Gastroesophageal sphincter (tissue), 4 donors: ENCODE measurements around the gene UVSSA. TPM values are rescaled to one million over a fixed set of nuclear protein-coding genes. Genes with fewer than 3 reads are reported as not detected.
A peak's percentile ranks its signal among the peaks of the same experiment; 100 is the strongest.

Source experiments
- ATAC-seq: fragments of 150-250 bp; one replicate; pipeline ENCODE4 v1.9.1; 2016; ENCODE audit warnings: mild to moderate bottlenecking, moderate library complexity
- H3K27ac ChIP-seq, 4 donors: fragments of 200-600 bp; sonication (generic) in 3 of 4; 1 replicate in 3 of 4; 2 replicates in 1 of 4; pipeline ENCODE4 v1.5.1; 2016 to 2019
- H3K27me3 ChIP-seq: fragments of 200-600 bp; sonication (generic); one replicate; pipeline ENCODE4 v1.5.1; 2019
- H3K36me3 ChIP-seq, 2 donors: fragments of 200-600 bp; sonication (generic); one replicate each; pipeline ENCODE4 v1.5.1; 2019; ENCODE audit warnings: control low read depth in 1 of 2
- H3K4me1 ChIP-seq, 3 donors: fragments of 200-600 bp; sonication (generic); 1 replicate in 2 of 3; 2 replicates in 1 of 3; pipeline ENCODE4 v1.5.1; 2016 to 2019; ENCODE audit warnings: control low read depth in 2 of 3
- H3K4me3 ChIP-seq, 2 donors: fragments of 200-600 bp; sonication (generic); one replicate each; pipeline ENCODE4 v1.5.1; 2019; ENCODE audit warnings: mild to moderate bottlenecking in 1 of 2, moderate library complexity in 1 of 2
- H3K9me3 ChIP-seq, 3 donors: fragments of 200-600 bp; sonication (generic); one replicate each; pipeline ENCODE4 v1.5.1; 2017 to 2019; ENCODE audit warnings: control low read depth in 2 of 3
- CTCF ChIP-seq, 4 experiments: fragments of 200-600 bp in 2 of 4; fragments of 450-650 bp in 2 of 4; sonication (generic) in 1 of 4; IDR thresholded peaks; one replicate each; pipeline ENCODE4 v1.5.1; 2017 to 2019; ENCODE audit warnings: antibody characterized with exemption in 4 of 4, mild to moderate bottlenecking in 2 of 4, moderate library complexity in 2 of 4
- EP300 ChIP-seq: sonication (generic); formaldehyde crosslinking; IDR thresholded peaks from one replicate; pipeline ENCODE4 v1.6.1; 2017; ENCODE audit warnings: antibody characterized with exemption, mild to moderate bottlenecking
- POLR2A ChIP-seq, 2 donors: fragments of 450-650 bp; IDR thresholded peaks; one replicate each; pipeline ENCODE4 v1.6.1; 2017; ENCODE audit warnings: antibody characterized with exemption in 2 of 2, mild to moderate bottlenecking in 2 of 2, moderate library complexity in 1 of 2
- POLR2AphosphoS5 ChIP-seq: sonication (generic); formaldehyde crosslinking; IDR thresholded peaks from one replicate; pipeline ENCODE4 v1.6.1; 2017; ENCODE audit warnings: antibody characterized with exemption
- WGBS, 2 donors: methylation state at CpG; one replicate each; pipeline ENCODE4 v1.1.5; 2018; ENCODE audit warnings: low coverage in 1 of 2; 5-methylcytosine and 5-hydroxymethylcytosine counted together
- total RNA-seq, 4 donors: library from RNA; depleted of rRNA; stranded (reverse); fragments of >200 nt; gene quantifications; one replicate each; pipeline ENCODE4 v1.1.0, GENCODE V29; 2016

UVSSA gene
- total RNA-seq, 4 donors from 2014 or later: 3.1 to 24.1 (median 9.9) TPM

- peak; percentile 22 for ATAC-seq
- H3K9me3 ChIP-seq: no peaks in the 10 kb centered on the region
- no peak for TF ChIP-seq EP300
- peak in 3 of 4 experiments; percentile 87 to 96 (median 90) for TF ChIP-seq CTCF (IDR thresholded peaks at IDR 0.05)
- TF ChIP-seq POLR2AphosphoS5: no peak
- TF ChIP-seq POLR2A (IDR thresholded peaks at IDR 0.05): no peak
- 1 to 10% methylated on average over 3 to 11 of the region's 24 CpGs for WGBS, 2 donors
- H3K27me3 ChIP-seq: no peaks in the 10 kb centered on the region
- no peak overlapping the region for H3K4me3 ChIP-seq
- peaks cover 0 to 48% (median 22%) of the 10 kb centered on the region in 3 donors for H3K4me1 ChIP-seq
- H3K27ac ChIP-seq: peak overlapping the region in 2 of 4 donors; percentile 19 to 60
- H3K36me3 ChIP-seq: peaks cover 0 to 61% of the 10 kb centered on the region in 2 donors
Observed at GRCh38 chr4:1351854-1352566, 5.0 kb downstream of the UVSSA start.

DNA sequence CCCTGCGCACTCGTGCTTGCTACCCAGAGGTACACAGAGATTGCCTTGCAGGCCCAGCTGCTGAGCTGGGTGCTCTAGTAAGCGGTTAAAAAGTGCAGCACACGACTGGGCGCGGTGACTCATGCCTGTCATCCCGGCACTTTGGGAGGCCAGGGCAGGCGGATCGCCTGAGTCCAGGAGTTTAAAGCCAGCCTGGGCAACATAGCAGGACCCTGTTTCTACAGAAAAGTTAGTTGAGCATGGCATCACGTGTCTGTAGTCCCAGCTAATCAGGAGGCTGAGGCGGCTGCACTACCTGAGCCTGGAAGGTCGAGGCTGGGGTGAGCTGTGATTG lies 5.5 kb downstream of the UVSSA start:
- no peak for ATAC-seq
- WGBS, 2 donors: no CpG with 5 or more reads among the region's 12 CpGs

GRCh38 chr4:1353186-1354055 lies 6.4 kb downstream of the UVSSA start:
- H3K27ac ChIP-seq: no peak overlapping the region
- H3K4me3 ChIP-seq: no peak overlapping the region
- 80% methylated on average over 1 of the region's 30 CpGs; no CpG with 5 or more reads in 1 of the 2 donors for WGBS, 2 donors
- no peak for ATAC-seq
- peaks cover 0 to 39% (median 13%) of the 10 kb centered on the region in 3 donors for H3K4me1 ChIP-seq
- TF ChIP-seq CTCF (IDR thresholded peaks at IDR 0.05) (no peak), POLR2AphosphoS5 (no peak), POLR2A (IDR thresholded peaks at IDR 0.05) (no peak), EP300 (no peak)
- H3K36me3 ChIP-seq: peaks cover 0 to 75% of the 10 kb centered on the region in 2 donors
- no peaks in the 10 kb centered on the region for H3K27me3 ChIP-seq
- H3K9me3 ChIP-seq: no peaks in the 10 kb centered on the region

More for the DNA sequence above, 5.5 kb downstream of the UVSSA start:
- H3K4me3 ChIP-seq: no peak overlapping the region
- TF ChIP-seq EP300: no peak
- TF ChIP-seq POLR2AphosphoS5: no peak
- TF ChIP-seq POLR2A (IDR thresholded peaks at IDR 0.05): no peak
- no peak for TF ChIP-seq CTCF (IDR thresholded peaks at IDR 0.05)
- peaks cover 0 to 66% of the 10 kb centered on the region in 2 donors for H3K36me3 ChIP-seq
- no peaks in the 10 kb centered on the region for H3K27me3 ChIP-seq
- H3K27ac ChIP-seq: no peak overlapping the region
- peaks cover 0 to 48% (median 22%) of the 10 kb centered on the region in 3 donors for H3K4me1 ChIP-seq
- no peaks in the 10 kb centered on the region for H3K9me3 ChIP-seq

- Histone ChIP-seq H3K36me3 (peaks cover 0 to 85% of the 10 kb centered on the region in 2 donors), H3K9me3 (no peaks in the 10 kb centered on the region), H3K4me1 (peaks cover 0 to 30% (median 5%) of the 10 kb centered on the region in 3 donors), H3K4me3 (no peak overlapping the region), H3K27ac (no peak overlapping the region), H3K27me3 (no peaks in the 10 kb centered on the region)
- TF ChIP-seq EP300 (no peak), POLR2A (IDR thresholded peaks at IDR 0.05) (no peak), CTCF (IDR thresholded peaks at IDR 0.05) (no peak), POLR2AphosphoS5 (no peak)
- no peak for ATAC-seq
- 72% methylated on average over 2 of the region's 36 CpGs; no CpG with 5 or more reads in 1 of the 2 donors for WGBS, 2 donors
Observed at GRCh38 chr4:1354136-1354982, 7.4 kb downstream of the UVSSA start.
